Measurements from ENCODE around the gene CLNK. TPM values are rescaled to one million over a fixed set of nuclear protein-coding genes. Genes with fewer than 3 reads are reported as not detected.

CLNK gene
- total RNA-seq, 1 donor from 2014 or later = not detected

- peak overlapping the region; percentile 48 to 84 for H3K4me3 ChIP-seq
- no peak for TF ChIP-seq POLR2AphosphoS5 (IDR thresholded peaks at IDR 0.05; ENCODE audit: insufficient read depth in 1 of 2, low read depth in 1 of 2)
- no peak for TF ChIP-seq CTCF (IDR thresholded peaks at IDR 0.05)
- no peak for TF ChIP-seq POLR2A (IDR thresholded peaks at IDR 0.05)
- DNase-seq (ENCODE audit: extremely low spot score in 2 of 2) = no peak
- H3K27me3 ChIP-seq = no peaks in the 10 kb centered on the region
- H3K4me1 ChIP-seq = peaks cover 12% of the 10 kb centered on the region
- intact Hi-C loops (cut with DNase I) = loop anchor here (10.0 kb wide), 1 partner anchor 79 kb away; no protein-coding TSS in a partner anchor
- H3K36me3 ChIP-seq = peaks cover 0 to 26% of the 10 kb centered on the region in 2 donors
- H3K9me3 ChIP-seq = no peaks in the 10 kb centered on the region
- peak overlapping the region; percentile 49 for H3K27ac ChIP-seq
Measured at GRCh38 chr4:10456260-10456594, 228.3 kb downstream of the CLNK start.

- Histone ChIP-seq H3K4me3 (no peak overlapping the region), H3K27me3 (no peaks in the 10 kb centered on the region), H3K9me3 (no peaks in the 10 kb centered on the region), H3K27ac (no peak overlapping the region), H3K4me1 (peaks cover 8% of the 10 kb centered on the region), H3K36me3 (peaks cover 0 to 30% of the 10 kb centered on the region in 2 donors)
- intact Hi-C loops (cut with DNase I) = loop anchor here (10.0 kb wide), 1 partner anchor 80 kb away; no protein-coding TSS in a partner anchor
- TF ChIP-seq POLR2AphosphoS5 (IDR thresholded peaks at IDR 0.05; ENCODE audit: insufficient read depth in 1 of 2, low read depth in 1 of 2) (no peak), CTCF (IDR thresholded peaks at IDR 0.05) (no peak), POLR2A (IDR thresholded peaks at IDR 0.05) (no peak)
- DNase-seq (ENCODE audit: extremely low spot score in 2 of 2) = no peak
Measured at GRCh38 chr4:10455133-10455532, 229.4 kb downstream of the CLNK start.

DNA sequence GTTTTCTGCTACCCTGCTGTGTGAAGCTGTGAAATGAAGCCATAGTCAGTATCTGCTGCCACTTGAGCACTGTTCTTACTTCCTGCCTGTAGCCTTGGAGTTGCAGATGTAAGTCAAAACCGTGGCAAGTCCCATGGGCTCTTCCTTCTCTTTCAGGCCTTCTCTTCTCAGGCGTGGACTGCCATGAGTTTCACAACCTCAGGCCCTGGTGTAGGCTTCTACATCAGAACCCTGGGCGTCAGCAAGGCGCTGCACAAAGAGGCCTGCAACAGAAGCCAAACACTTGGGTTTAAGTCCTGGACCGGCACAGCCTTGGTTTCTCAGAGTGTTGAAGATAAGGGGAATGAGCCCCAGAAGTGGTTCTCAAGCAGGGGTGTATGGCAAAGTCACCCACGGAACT lies 229.8 kb downstream of the CLNK start:
- DNase-seq (ENCODE audit: extremely low spot score in 2 of 2) = no peak
- Histone ChIP-seq H3K9me3 (no peaks in the 10 kb centered on the region), H3K4me1 (peaks cover 8% of the 10 kb centered on the region), H3K36me3 (peaks cover 0 to 30% of the 10 kb centered on the region in 2 donors), H3K27ac (no peak overlapping the region), H3K4me3 (no peak overlapping the region), H3K27me3 (no peaks in the 10 kb centered on the region)
- intact Hi-C loops (cut with DNase I) = loop anchor here (10.0 kb wide), 1 partner anchor 80 kb away; no protein-coding TSS in a partner anchor
- TF ChIP-seq POLR2AphosphoS5 (IDR thresholded peaks at IDR 0.05; ENCODE audit: insufficient read depth in 1 of 2, low read depth in 1 of 2) (no peak), POLR2A (IDR thresholded peaks at IDR 0.05) (no peak), CTCF (IDR thresholded peaks at IDR 0.05) (no peak)

DNA sequence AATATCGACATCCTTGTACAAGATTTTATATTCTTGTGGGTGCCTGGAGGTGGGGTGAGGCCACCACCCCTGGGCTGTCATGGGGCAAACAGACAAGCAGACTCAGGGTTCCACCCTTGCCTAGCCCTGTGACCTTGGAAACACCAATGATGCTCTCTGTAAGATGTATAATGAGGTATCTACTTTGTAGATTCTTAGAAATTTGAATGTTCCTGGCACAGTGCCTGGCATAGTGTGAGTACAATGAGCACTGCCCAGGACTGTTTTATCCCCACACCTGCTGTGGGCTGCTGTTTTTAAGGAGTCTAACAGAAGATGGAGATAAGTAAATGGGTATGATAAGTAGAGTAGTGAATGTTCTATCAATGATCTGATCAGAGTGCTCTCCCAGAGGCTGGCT lies 230.4 kb downstream of the CLNK start:
- TF ChIP-seq POLR2AphosphoS5 (IDR thresholded peaks at IDR 0.05; ENCODE audit: insufficient read depth in 1 of 2, low read depth in 1 of 2) (no peak), CTCF (IDR thresholded peaks at IDR 0.05) (no peak), POLR2A (IDR thresholded peaks at IDR 0.05) (no peak)
- Histone ChIP-seq H3K9me3 (no peaks in the 10 kb centered on the region), H3K4me3 (no peak overlapping the region), H3K4me1 (peaks cover 8% of the 10 kb centered on the region), H3K36me3 (peaks cover 0 to 30% of the 10 kb centered on the region in 2 donors), H3K27ac (no peak overlapping the region), H3K27me3 (no peaks in the 10 kb centered on the region)
- DNase-seq (ENCODE audit: extremely low spot score in 2 of 2) = no peak
- intact Hi-C loops (cut with DNase I) = loop anchor here (10.0 kb wide), 1 partner anchor 81 kb away; no protein-coding TSS in a partner anchor

DNA sequence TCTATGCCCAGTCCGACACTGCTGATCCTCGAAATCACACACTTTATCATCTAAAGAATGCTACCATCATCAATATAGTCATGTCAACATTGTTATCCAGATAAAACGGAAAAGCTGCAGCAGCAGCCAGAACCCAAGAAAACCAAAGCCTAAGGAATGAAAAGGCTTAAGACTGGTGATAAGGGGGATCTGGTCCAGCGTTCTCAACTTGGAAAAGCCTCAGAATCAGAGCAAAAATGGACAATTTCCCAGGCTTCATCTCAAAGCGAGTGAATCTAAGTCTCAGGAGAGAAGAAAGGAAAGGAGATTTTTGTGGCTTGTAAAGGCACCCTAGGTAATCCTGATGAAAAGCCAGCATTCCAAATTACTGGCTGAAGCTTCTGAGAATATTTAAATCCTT lies 235.6 kb downstream of the CLNK start:
- intact Hi-C loops (cut with DNase I) = no loop called here
- H3K27me3 ChIP-seq = no peaks in the 10 kb centered on the region
- no peaks in the 10 kb centered on the region for H3K9me3 ChIP-seq
- no peak for DNase-seq (ENCODE audit: extremely low spot score in 2 of 2)
- H3K36me3 ChIP-seq = peaks cover 0 to 51% of the 10 kb centered on the region in 2 donors
- TF ChIP-seq POLR2AphosphoS5 (IDR thresholded peaks at IDR 0.05; ENCODE audit: insufficient read depth in 1 of 2, low read depth in 1 of 2) (no peak), CTCF (IDR thresholded peaks at IDR 0.05) (no peak), POLR2A (IDR thresholded peaks at IDR 0.05) (no peak)
- no peak overlapping the region for H3K27ac ChIP-seq
- H3K4me3 ChIP-seq = no peak overlapping the region
- no peaks in the 10 kb centered on the region for H3K4me1 ChIP-seq
